ENCODE data around the gene GPR6. TPM values are rescaled to one million over a fixed set of nuclear protein-coding genes. Genes with fewer than 3 reads are reported as not detected.

The GPR6 gene
- total RNA-seq, 2 donors from 2014 or later: not detected

DNA sequence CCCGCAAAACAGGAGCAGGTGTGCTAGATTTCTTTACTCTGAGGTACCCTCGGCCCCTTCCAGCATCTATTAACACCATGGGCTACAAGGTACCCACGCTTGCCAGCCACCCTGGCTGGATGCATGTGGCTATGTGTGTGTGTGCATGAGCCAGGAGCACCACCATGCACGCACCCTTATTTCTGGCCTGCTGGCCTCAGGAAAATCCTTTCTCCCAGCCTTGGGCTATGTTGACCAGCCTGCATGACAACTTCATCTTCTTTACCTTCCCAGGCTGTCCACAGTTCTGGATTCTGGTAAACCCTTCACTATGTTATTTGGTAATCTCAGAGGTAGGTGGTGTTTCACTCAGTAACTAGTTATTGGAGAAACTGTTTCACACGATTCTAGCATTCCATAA, 40.4 kb downstream of the GPR6 start:
- DNase-seq (ENCODE audit: low spot score): no peak
- no peak for ATAC-seq
- H3K27ac Mint-ChIP-seq: no peak overlapping the region
- H3K36me3 Mint-ChIP-seq: no peaks in the 10 kb centered on the region
- no peak overlapping the region for H3K4me3 Mint-ChIP-seq
- peaks cover 1 to 11% of the 10 kb centered on the region in 2 donors for H3K27me3 Mint-ChIP-seq
- peaks cover 9 to 11% of the 10 kb centered on the region in 2 donors for H3K4me1 Mint-ChIP-seq (ENCODE audit: low read depth in 2 of 2)
- no peaks in the 10 kb centered on the region for H3K9me3 Mint-ChIP-seq

DNA sequence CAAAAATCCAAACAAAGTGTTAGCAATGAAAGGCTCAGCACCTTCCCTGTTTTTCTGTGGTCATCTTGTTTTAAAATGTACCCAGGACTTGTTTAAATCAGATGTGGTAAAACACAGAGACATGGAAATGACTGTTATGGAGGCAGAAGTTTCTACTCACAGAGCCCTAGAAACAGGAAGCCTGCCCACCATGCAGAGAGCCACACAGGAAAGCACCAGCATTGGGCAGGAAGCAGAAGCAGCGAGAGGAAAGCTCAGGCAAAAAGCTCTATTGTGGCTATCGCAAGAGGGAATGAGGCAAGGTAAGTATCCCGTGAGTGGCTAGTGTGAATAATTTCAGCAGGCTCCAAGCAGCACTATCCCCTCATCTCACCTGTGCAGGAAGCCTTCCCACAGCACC, 42.8 kb downstream of the GPR6 start:
- Mint-ChIP-seq H3K4me3 (no peak overlapping the region), H3K4me1 (ENCODE audit: low read depth in 2 of 2) (peaks cover 9 to 11% of the 10 kb centered on the region in 2 donors), H3K36me3 (no peaks in the 10 kb centered on the region), H3K9me3 (no peaks in the 10 kb centered on the region), H3K27ac (peak overlapping the region in 1 of 2 donors; percentile 56), H3K27me3 (peaks cover 0 to 7% of the 10 kb centered on the region in 2 donors)
- ATAC-seq: peak; percentile 52 to 59
- DNase-seq (ENCODE audit: low spot score): no peak

DNA sequence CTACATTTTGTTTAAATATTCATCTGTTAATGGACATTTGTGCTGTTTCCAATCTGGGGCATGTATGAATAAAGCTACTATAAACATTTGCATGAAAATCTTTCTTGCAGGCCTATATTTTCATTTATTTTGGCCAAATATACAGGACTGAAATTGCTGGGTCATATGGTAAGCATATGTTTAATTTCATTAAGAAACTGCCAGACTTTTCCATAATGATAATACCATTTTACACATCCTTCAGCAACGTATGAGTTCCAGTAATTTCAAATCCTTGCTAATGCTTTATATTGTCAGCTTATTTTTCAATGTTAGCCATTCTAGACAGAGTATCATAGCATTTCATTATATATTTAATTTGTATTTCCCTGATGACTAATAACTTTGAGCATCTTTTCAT, 51.0 kb downstream of the GPR6 start:
- Mint-ChIP-seq H3K36me3 (no peaks in the 10 kb centered on the region), H3K27ac (no peak overlapping the region)

More for the DNA sequence above, 51.0 kb downstream of the GPR6 start:
- no peak for DNase-seq (ENCODE audit: low spot score)
- Mint-ChIP-seq H3K27me3 (no peaks in the 10 kb centered on the region), H3K4me3 (no peak overlapping the region), H3K4me1 (ENCODE audit: low read depth in 2 of 2) (peaks cover 0 to 3% of the 10 kb centered on the region in 2 donors), H3K9me3 (no peaks in the 10 kb centered on the region)
- ATAC-seq: no peak

Other genes starting within 250 kb of the GPR6 start
- under 1 TPM in 1 of 2 donors, not detected in 1; 0.31 TPM for gene WASF1, start 201.4 kb downstream of the GPR6 start, total RNA-seq
- gene CDC40, start 202.1 kb downstream of the GPR6 start, total RNA-seq: 10 to 100 TPM; 26.0 to 30.6 TPM